ENCODE data around the gene PLXNA4. TPM values are rescaled to one million over a fixed set of nuclear protein-coding genes. Genes with fewer than 3 reads are reported as not detected.

Gene PLXNA4
- total and polyA plus RNA-seq, 2 donors (not counting 1 experiment from before 2014, with no cell fraction given): not detected

DNA sequence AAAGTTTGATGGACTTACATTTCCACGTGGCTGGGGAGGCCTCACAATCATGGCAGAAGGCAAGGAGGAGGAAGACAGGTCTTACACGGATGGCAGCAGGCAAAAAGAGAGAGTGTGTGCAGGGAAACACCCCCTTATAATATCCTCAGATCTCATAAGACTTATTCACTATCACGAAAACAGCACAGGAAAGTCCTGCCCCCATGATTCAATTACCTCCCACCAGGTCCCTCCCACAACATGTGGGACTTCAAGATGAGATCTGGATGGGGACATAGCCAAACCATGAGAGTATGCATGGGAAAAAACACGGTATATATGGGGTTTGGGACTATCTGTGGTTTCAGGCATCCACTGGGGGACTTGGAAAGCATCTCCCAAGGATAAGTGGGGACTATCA lies 78.0 kb downstream of the PLXNA4 start:
- no peaks in the 10 kb centered on the region for H3K79me2 ChIP-seq (ENCODE audit: control insufficient read depth, insufficient read depth, low read length)
- H3K4me3 ChIP-seq (ENCODE audit: control extremely low read depth in 1 of 5, extremely low read depth in 1 of 5, insufficient read depth in 1 of 5, low read depth in 2 of 5, low read length in 4 of 5): no peak overlapping the region
- no CpG with 5 or more reads among the region's 4 CpGs for WGBS (ENCODE audit: insufficient coverage)
- TF ChIP-seq EZH2 (IDR thresholded peaks at IDR 0.05; ENCODE audit: borderline replicate concordance, insufficient read depth, low read depth, low read length, poor library complexity, severe bottlenecking): no peak
- TF ChIP-seq, protein P1, sequence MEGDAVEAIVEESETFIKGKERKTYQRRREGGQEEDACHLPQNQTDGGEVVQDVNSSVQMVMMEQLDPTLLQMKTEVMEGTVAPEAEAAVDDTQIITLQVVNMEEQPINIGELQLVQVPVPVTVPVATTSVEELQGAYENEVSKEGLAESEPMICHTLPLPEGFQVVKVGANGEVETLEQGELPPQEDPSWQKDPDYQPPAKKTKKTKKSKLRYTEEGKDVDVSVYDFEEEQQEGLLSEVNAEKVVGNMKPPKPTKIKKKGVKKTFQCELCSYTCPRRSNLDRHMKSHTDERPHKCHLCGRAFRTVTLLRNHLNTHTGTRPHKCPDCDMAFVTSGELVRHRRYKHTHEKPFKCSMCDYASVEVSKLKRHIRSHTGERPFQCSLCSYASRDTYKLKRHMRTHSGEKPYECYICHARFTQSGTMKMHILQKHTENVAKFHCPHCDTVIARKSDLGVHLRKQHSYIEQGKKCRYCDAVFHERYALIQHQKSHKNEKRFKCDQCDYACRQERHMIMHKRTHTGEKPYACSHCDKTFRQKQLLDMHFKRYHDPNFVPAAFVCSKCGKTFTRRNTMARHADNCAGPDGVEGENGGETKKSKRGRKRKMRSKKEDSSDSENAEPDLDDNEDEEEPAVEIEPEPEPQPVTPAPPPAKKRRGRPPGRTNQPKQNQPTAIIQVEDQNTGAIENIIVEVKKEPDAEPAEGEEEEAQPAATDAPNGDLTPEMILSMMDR (IDR thresholded peaks at IDR 0.05): no peak
- ChIA-PET POLR2A (no interaction called here), CTCF (interaction anchor here (0.8 kb wide), 1 partner anchor 11 kb away, joined by 3 read pairs; no protein-coding TSS in a partner anchor)
- no peak overlapping the region for H2AFZ ChIP-seq (ENCODE audit: insufficient read depth, low read depth, low read length, poor library complexity, severe bottlenecking)
- H3K9ac ChIP-seq (ENCODE audit: low read length): no peak overlapping the region
- H3K4me2 ChIP-seq (replicated peaks; ENCODE audit: low read depth, low read length, poor library complexity, severe bottlenecking): no peak overlapping the region
- H4K20me1 ChIP-seq (ENCODE audit: control insufficient read depth, insufficient read depth, low read length, poor library complexity, severe bottlenecking): no peaks in the 10 kb centered on the region
- H3K27me3 ChIP-seq (replicated peaks in 1 of 4; ENCODE audit: control extremely low read depth in 1 of 4, control insufficient read depth in 3 of 4, insufficient read depth in 4 of 4, low read length in 3 of 4): no peaks in the 10 kb centered on the region
- H3K27ac ChIP-seq (ENCODE audit: low read length in 2 of 2): no peak overlapping the region
- Mint-ChIP-seq H3K27ac (no peak overlapping the region), H3K4me1 (no peaks in the 10 kb centered on the region), H3K9me3 (ENCODE audit: insufficient read depth) (no peaks in the 10 kb centered on the region), H3K27me3 (peaks cover 8% of the 10 kb centered on the region), H3K4me3 (no peak overlapping the region)
- no peak for ATAC-seq (ENCODE audit: low read depth)
- H3K9me3 ChIP-seq (ENCODE audit: control extremely low read depth in 1 of 3, control insufficient read depth in 2 of 3, insufficient read depth in 1 of 3, low read length in 2 of 3): peaks cover 0 to 5% (median 0%) of the 10 kb centered on the region in 3 donors
- H3K36me3 ChIP-seq (replicated peaks in 1 of 2; ENCODE audit: control extremely low read depth in 1 of 2, control insufficient read depth in 1 of 2, extremely low read depth in 1 of 2, insufficient read depth in 2 of 2, low read length in 1 of 2): no peaks in the 10 kb centered on the region
- no peak for DNase-seq
- intact Hi-C loops (cut with micrococcal nuclease): no loop called here
- H3K4me1 ChIP-seq (ENCODE audit: control insufficient read depth in 2 of 2, insufficient read depth in 2 of 2, low read length in 2 of 2): no peaks in the 10 kb centered on the region

DNA sequence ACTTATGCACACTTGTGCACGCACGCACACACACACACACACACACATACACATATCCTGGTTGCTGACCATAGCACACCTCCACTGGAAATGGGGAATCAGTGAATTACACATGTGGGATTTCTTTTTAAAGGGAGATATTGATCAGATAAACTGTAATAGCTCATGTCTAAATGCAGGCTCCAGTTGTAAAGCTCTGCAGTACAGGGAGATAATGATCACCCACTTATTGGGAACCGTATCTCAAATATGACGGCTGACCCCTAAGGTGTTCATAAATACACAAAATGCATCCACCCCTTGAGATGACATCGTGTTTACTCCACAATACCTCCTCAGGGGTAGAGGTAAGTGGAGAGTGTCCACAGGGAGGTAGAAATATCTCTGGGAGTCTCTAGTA lies 79.2 kb downstream of the PLXNA4 start:
- H3K27me3 ChIP-seq (replicated peaks in 1 of 4; ENCODE audit: control extremely low read depth in 1 of 4, control insufficient read depth in 3 of 4, insufficient read depth in 4 of 4, low read length in 3 of 4): no peaks in the 10 kb centered on the region
- Mint-ChIP-seq H3K27me3 (peaks cover 8% of the 10 kb centered on the region), H3K4me3 (no peak overlapping the region), H3K4me1 (no peaks in the 10 kb centered on the region), H3K9me3 (ENCODE audit: insufficient read depth) (no peaks in the 10 kb centered on the region), H3K27ac (no peak overlapping the region)
- 100% methylated on average over 1 of the region's 5 CpGs for WGBS (ENCODE audit: insufficient coverage)
- ChIA-PET CTCF (no interaction called here), POLR2A (no interaction called here)
- peaks cover 0 to 9% (median 0%) of the 10 kb centered on the region in 3 donors for H3K9me3 ChIP-seq (ENCODE audit: control extremely low read depth in 1 of 3, control insufficient read depth in 2 of 3, insufficient read depth in 1 of 3, low read length in 2 of 3)
- DNase-seq: no peak
- ATAC-seq (ENCODE audit: low read depth): no peak
- H3K79me2 ChIP-seq (ENCODE audit: control insufficient read depth, insufficient read depth, low read length): no peaks in the 10 kb centered on the region
- H3K36me3 ChIP-seq (replicated peaks in 1 of 2; ENCODE audit: control extremely low read depth in 1 of 2, control insufficient read depth in 1 of 2, extremely low read depth in 1 of 2, insufficient read depth in 2 of 2, low read length in 1 of 2): no peaks in the 10 kb centered on the region
- H3K4me1 ChIP-seq (ENCODE audit: control insufficient read depth in 2 of 2, insufficient read depth in 2 of 2, low read length in 2 of 2): no peaks in the 10 kb centered on the region
- H2AFZ ChIP-seq (ENCODE audit: insufficient read depth, low read depth, low read length, poor library complexity, severe bottlenecking): no peak overlapping the region
- H3K9ac ChIP-seq (ENCODE audit: low read length): no peak overlapping the region
- intact Hi-C loops (cut with micrococcal nuclease): no loop called here
- no peak overlapping the region for H3K4me2 ChIP-seq (replicated peaks; ENCODE audit: low read depth, low read length, poor library complexity, severe bottlenecking)
- no peaks in the 10 kb centered on the region for H4K20me1 ChIP-seq (ENCODE audit: control insufficient read depth, insufficient read depth, low read length, poor library complexity, severe bottlenecking)
- H3K4me3 ChIP-seq (ENCODE audit: control extremely low read depth in 1 of 5, extremely low read depth in 1 of 5, insufficient read depth in 1 of 5, low read depth in 2 of 5, low read length in 4 of 5): no peak overlapping the region
- no peak overlapping the region for H3K27ac ChIP-seq (ENCODE audit: low read length in 2 of 2)
- TF ChIP-seq EZH2 (IDR thresholded peaks at IDR 0.05; ENCODE audit: borderline replicate concordance, insufficient read depth, low read depth, low read length, poor library complexity, severe bottlenecking): no peak

Measured in B cell (primary cell).